SK-N-DZ (cell line): ENCODE measurements around the gene ADORA2A.
A peak's percentile ranks its signal among the peaks of the same experiment; 100 is the strongest.
"Not testable (repeated sequence)": the region's sequence is repeated elsewhere in the genome, so short reads cannot be mapped to it uniquely, and the experiment has no call there.

Experiments used
- DNase-seq: peaks from one replicate; pipeline ENCODE4 v3.0.0-alpha.2; 2015; ENCODE audit warnings: low spot score

The ADORA2A gene

DNA sequence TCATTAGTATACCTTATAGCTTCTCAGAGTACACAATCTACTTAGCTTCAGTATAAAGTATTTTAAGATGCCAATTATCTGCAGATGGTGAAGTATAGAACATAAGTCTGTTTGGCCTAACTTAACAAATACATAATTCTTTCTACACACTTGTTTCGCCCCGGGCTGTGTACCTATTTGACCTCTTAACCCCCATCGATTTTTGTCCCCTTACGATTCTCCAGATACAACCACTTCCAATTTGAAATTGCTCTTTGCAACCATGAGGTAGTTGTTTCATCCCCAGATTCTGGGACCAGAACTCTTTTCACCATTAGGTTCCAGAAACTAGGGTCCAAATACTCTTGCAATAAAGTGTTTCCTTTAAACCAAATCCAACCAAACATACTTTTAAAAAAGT is 57.8 kb downstream of the ADORA2A start:
- no peak for DNase-seq

DNA sequence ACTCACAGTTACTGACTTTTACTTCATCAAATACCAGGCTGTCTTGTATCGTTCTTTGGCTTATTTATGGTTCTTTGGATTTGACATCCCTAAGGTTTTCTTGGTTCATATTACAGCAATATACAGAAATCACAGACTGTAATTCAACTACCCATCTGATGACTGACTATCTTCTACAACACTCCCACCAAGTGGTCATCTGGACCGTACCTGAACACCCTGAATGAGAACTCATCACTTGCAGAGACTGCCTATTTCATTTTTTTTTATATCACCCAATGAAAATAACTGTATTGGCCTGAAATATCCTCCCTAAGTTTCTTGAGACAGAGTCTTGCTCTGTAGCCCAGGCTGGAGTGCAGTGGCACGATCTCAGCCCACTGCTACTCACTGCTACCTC is 58.2 kb downstream of the ADORA2A start:
- peak; percentile 33 for DNase-seq

- no peak for DNase-seq
Observed at GRCh38 chr22:24486501-24486921, 59.1 kb downstream of the ADORA2A start.

GRCh38 chr22:24489011-24489410 is 61.6 kb downstream of the ADORA2A start:
- no peak for DNase-seq

GRCh38 chr22:24489434-24489833 is 62.0 kb downstream of the ADORA2A start:
- not testable (repeated sequence) for DNase-seq
